DMS153 treated with DMSO at 0.1 percent for 48 hours (cell line): ENCODE measurements around the gene SORCS2.

Experiments used
- DNase-seq: peaks from one replicate; lab custom pipeline; 2025; ENCODE audit not compliant: unreplicated experiment; lab: John Stamatoyannopoulos, UW

Gene SORCS2

GRCh38 chr4:7217474-7218321 is 25.4 kb downstream of the SORCS2 start:
- no peak for DNase-seq

- DNase-seq, result no peak
Measured at GRCh38 chr4:7218686-7219085, 26.3 kb downstream of the SORCS2 start.

- DNase-seq, result no peak
Measured at GRCh38 chr4:7222521-7222920, 30.2 kb downstream of the SORCS2 start.

GRCh38 chr4:7223541-7223940 is 31.2 kb downstream of the SORCS2 start:
- DNase-seq, result no peak

- no peak for DNase-seq
Measured at GRCh38 chr4:7224001-7224400, 31.7 kb downstream of the SORCS2 start.

GRCh38 chr4:7224878-7225533 is 32.7 kb downstream of the SORCS2 start:
- DNase-seq, result no peak

- no peak for DNase-seq
Measured at GRCh38 chr4:7226439-7226838, 34.1 kb downstream of the SORCS2 start.

GRCh38 chr4:7227008-7227407 is 34.7 kb downstream of the SORCS2 start:
- DNase-seq, result no peak

GRCh38 chr4:7228734-7229133 is 36.4 kb downstream of the SORCS2 start:
- DNase-seq, result no peak

- DNase-seq, result no peak
Measured at GRCh38 chr4:7232061-7232650, 39.8 kb downstream of the SORCS2 start.

GRCh38 chr4:7233006-7233580 is 40.8 kb downstream of the SORCS2 start:
- no peak for DNase-seq

GRCh38 chr4:7233601-7234000 is 41.3 kb downstream of the SORCS2 start:
- no peak for DNase-seq

- DNase-seq, result no peak
Measured at GRCh38 chr4:7234355-7235029, 42.2 kb downstream of the SORCS2 start.

GRCh38 chr4:7235030-7235380 is 42.7 kb downstream of the SORCS2 start:
- DNase-seq, result no peak

GRCh38 chr4:7236847-7237246 is 44.5 kb downstream of the SORCS2 start:
- no peak for DNase-seq

GRCh38 chr4:7237873-7238272 is 45.5 kb downstream of the SORCS2 start:
- DNase-seq, result no peak

- no peak for DNase-seq
Measured at GRCh38 chr4:7238300-7238960, 46.1 kb downstream of the SORCS2 start.

- DNase-seq, result no peak
Measured at GRCh38 chr4:7239101-7239820, 46.9 kb downstream of the SORCS2 start.

GRCh38 chr4:7239844-7240243 is 47.5 kb downstream of the SORCS2 start:
- DNase-seq, result no peak

GRCh38 chr4:7240306-7240705 is 48.0 kb downstream of the SORCS2 start:
- no peak for DNase-seq
